ENCODE results near the gene ASXL3. TPM values are rescaled to one million over a fixed set of nuclear protein-coding genes. Genes with fewer than 3 reads are reported as not detected.

The ASXL3 gene
- total RNA-seq, 6 donors from 2014 or later: 0.46 to 2.2 (median 0.98) TPM

DNA sequence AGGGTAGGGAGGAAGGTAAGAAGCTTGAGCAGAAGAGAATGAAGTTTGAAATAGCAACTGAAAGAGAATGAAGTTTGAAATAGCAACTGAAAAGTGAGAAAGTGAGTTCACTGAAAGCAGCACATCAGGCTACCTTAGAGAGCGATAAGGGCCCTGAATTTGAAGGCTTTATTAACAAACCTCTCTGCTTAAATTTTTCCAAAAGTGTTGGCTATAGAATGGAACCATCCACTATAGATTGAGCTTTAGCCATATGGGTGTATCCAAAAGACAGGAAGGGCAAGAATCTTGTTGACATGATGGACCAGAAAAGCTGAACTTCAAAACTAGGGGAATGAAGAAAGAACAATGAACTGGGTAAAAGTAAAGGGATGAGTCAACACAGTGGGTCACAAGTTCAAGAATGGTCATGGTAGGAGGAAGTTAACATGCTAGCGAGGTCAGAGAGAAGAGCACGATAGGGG is 122.5 kb downstream of the ASXL3 start:
- H3K4me3 ChIP-seq: no peak overlapping the region
- 97% methylated on average over 3 of the region's 3 CpGs for WGBS, 2 donors
- no peaks in the 10 kb centered on the region for H3K27me3 ChIP-seq
- H3K9me3 ChIP-seq: no peaks in the 10 kb centered on the region
- H3K27ac ChIP-seq: no peak overlapping the region
- no peaks in the 10 kb centered on the region for H3K36me3 ChIP-seq
- no peaks in the 10 kb centered on the region for H3K4me1 ChIP-seq
- no peak for DNase-seq
- TF ChIP-seq POLR2AphosphoS5 (IDR thresholded peaks at IDR 0.05) (no peak), EP300 (IDR thresholded peaks at IDR 0.05) (no peak), POLR2A (IDR thresholded peaks at IDR 0.05) (no peak)
- TF ChIP-seq, protein P1, sequence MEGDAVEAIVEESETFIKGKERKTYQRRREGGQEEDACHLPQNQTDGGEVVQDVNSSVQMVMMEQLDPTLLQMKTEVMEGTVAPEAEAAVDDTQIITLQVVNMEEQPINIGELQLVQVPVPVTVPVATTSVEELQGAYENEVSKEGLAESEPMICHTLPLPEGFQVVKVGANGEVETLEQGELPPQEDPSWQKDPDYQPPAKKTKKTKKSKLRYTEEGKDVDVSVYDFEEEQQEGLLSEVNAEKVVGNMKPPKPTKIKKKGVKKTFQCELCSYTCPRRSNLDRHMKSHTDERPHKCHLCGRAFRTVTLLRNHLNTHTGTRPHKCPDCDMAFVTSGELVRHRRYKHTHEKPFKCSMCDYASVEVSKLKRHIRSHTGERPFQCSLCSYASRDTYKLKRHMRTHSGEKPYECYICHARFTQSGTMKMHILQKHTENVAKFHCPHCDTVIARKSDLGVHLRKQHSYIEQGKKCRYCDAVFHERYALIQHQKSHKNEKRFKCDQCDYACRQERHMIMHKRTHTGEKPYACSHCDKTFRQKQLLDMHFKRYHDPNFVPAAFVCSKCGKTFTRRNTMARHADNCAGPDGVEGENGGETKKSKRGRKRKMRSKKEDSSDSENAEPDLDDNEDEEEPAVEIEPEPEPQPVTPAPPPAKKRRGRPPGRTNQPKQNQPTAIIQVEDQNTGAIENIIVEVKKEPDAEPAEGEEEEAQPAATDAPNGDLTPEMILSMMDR (IDR thresholded peaks at IDR 0.05): no peak
- ATAC-seq (ENCODE audit: low FRiP score in 2 of 2): no peak

DNA sequence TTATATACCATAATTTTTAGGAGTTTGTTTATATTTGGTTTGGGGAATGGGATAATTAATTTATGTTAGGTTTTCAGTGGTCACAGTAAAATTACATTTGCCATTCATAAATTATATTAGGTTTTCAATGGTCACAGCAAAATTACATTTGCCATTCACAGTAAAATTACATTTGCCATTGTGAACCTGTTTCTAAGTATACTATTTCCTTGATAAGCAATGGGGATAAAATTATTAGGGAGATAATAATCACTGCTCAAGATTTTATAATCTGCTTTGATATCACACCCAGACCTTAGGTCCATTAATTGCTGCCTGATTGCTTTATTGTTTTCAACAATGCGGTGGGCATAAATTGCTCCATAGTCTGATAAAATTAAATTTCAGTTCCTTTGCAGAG is 124.6 kb downstream of the ASXL3 start:
- Histone ChIP-seq H3K4me3 (no peak overlapping the region), H3K27me3 (no peaks in the 10 kb centered on the region), H3K27ac (no peak overlapping the region), H3K9me3 (no peaks in the 10 kb centered on the region), H3K4me1 (no peaks in the 10 kb centered on the region), H3K36me3 (no peaks in the 10 kb centered on the region)
- TF ChIP-seq POLR2A (IDR thresholded peaks at IDR 0.05) (no peak), EP300 (IDR thresholded peaks at IDR 0.05) (no peak), POLR2AphosphoS5 (IDR thresholded peaks at IDR 0.05) (no peak)
- TF ChIP-seq, protein P1 (IDR thresholded peaks at IDR 0.05): no peak
- WGBS, 2 donors: 95 to 100% methylated on average over 1 of the region's 1 CpG
- no peak for ATAC-seq (ENCODE audit: low FRiP score in 2 of 2)
- no peak for DNase-seq

DNA sequence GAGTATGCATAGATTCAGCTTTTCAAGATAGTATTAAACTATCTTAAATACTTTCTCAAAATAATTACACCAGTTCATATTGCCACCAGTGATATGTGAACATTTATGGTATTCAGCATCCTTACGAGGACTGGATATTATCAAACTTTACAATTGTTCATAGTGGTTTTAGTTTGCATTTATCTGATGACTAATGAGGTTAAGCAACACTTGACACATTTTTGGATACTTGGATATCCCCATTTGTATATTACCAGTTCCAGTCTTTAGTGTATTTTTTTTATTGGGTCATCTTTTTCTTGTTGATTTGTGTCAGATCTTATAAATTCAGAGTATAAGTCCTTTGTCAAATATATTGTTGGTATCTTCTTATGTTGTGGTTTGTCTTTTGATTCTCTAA is 128.4 kb downstream of the ASXL3 start:
- no peaks in the 10 kb centered on the region for H3K36me3 ChIP-seq
- WGBS, 2 donors: 0 to 30% methylated on average over 1 of the region's 1 CpG
- H3K4me3 ChIP-seq: no peak overlapping the region
- DNase-seq: no peak
- TF ChIP-seq POLR2AphosphoS5 (IDR thresholded peaks at IDR 0.05) (no peak), EP300 (IDR thresholded peaks at IDR 0.05) (no peak), POLR2A (IDR thresholded peaks at IDR 0.05) (no peak)
- TF ChIP-seq, protein P1 (IDR thresholded peaks at IDR 0.05): no peak
- ATAC-seq (ENCODE audit: low FRiP score in 2 of 2): no peak
- no peaks in the 10 kb centered on the region for H3K9me3 ChIP-seq
- H3K27me3 ChIP-seq: no peaks in the 10 kb centered on the region
- no peak overlapping the region for H3K27ac ChIP-seq
- H3K4me1 ChIP-seq: no peaks in the 10 kb centered on the region

DNA sequence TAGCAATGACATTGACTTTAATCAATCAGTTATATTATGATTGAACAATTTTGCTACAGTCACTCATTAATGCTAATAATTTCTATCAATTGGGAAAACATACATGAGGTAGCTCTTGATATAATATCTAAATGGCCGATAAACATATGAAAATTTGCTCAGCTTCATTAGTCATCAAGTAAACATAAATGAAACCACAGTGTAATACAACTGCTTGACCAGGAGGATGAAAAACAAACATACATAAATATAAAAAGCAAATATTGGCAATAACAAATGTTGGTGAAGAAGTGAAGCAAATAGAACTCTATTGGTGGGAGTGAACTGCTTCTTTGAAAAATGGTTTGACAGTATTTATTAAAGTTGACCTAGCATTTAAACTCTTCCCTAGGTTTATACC is 130.9 kb downstream of the ASXL3 start:
- ATAC-seq (ENCODE audit: low FRiP score in 2 of 2) (no peak), DNase-seq (no peak)
- WGBS, 2 donors: 95 to 96% methylated on average over 1 of the region's 1 CpG
- Histone ChIP-seq H3K27ac (no peak overlapping the region), H3K27me3 (no peaks in the 10 kb centered on the region), H3K4me1 (no peaks in the 10 kb centered on the region), H3K4me3 (no peak overlapping the region), H3K36me3 (no peaks in the 10 kb centered on the region), H3K9me3 (no peaks in the 10 kb centered on the region)
- TF ChIP-seq, protein P1 (IDR thresholded peaks at IDR 0.05): no peak
- TF ChIP-seq POLR2A (IDR thresholded peaks at IDR 0.05): no peak
- no peak for TF ChIP-seq POLR2AphosphoS5 (IDR thresholded peaks at IDR 0.05)
- no peak for TF ChIP-seq EP300 (IDR thresholded peaks at IDR 0.05)

DNA sequence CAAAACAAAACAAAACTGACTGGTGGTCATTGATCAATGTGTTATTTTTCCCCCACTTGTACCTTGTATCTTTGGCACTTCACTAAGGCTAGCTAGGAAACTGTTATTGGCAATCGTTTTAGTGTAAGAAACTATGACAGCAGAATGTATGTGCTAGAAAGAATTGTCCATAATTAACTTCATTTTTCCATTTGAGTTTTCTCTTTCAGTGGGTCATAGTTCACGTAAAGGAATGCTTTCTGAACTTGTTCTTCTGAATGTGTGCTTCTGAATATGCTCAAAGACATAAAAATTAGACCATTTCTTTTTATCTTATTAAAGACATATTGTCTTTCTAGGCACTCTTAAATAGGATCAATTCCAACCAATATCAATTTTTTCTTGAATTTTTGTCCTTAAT is 132.2 kb downstream of the ASXL3 start:
- H3K4me1 ChIP-seq: no peaks in the 10 kb centered on the region
- H3K4me3 ChIP-seq: no peak overlapping the region
- no peak for TF ChIP-seq POLR2AphosphoS5 (IDR thresholded peaks at IDR 0.05)
- no peak for TF ChIP-seq POLR2A (IDR thresholded peaks at IDR 0.05)
- TF ChIP-seq, protein P1 (IDR thresholded peaks at IDR 0.05): no peak
- no peak for TF ChIP-seq EP300 (IDR thresholded peaks at IDR 0.05)
- WGBS, 2 donors: 75 to 80% methylated on average over 2 of the region's 2 CpGs
- DNase-seq: no peak
- no peak overlapping the region for H3K27ac ChIP-seq
- no peaks in the 10 kb centered on the region for H3K27me3 ChIP-seq
- H3K9me3 ChIP-seq: no peaks in the 10 kb centered on the region
- H3K36me3 ChIP-seq: no peaks in the 10 kb centered on the region
- no peak for ATAC-seq (ENCODE audit: low FRiP score in 2 of 2)

Measured in upper lobe of left lung (tissue), 6 donors.